Stimulated activated CD4-positive, alpha-beta T cell treated with anti-CD3 and anti-CD28 coated beads, Interleukin-2, amount 100 ng/mL, for 24 hours (primary cell): ENCODE measurements around the gene DSCAML1.

Source experiments
- DNase-seq, 2 donors: peaks; one replicate each; pipeline ENCODE4 v3.0.0-alpha.2; 2020

Gene DSCAML1

DNA sequence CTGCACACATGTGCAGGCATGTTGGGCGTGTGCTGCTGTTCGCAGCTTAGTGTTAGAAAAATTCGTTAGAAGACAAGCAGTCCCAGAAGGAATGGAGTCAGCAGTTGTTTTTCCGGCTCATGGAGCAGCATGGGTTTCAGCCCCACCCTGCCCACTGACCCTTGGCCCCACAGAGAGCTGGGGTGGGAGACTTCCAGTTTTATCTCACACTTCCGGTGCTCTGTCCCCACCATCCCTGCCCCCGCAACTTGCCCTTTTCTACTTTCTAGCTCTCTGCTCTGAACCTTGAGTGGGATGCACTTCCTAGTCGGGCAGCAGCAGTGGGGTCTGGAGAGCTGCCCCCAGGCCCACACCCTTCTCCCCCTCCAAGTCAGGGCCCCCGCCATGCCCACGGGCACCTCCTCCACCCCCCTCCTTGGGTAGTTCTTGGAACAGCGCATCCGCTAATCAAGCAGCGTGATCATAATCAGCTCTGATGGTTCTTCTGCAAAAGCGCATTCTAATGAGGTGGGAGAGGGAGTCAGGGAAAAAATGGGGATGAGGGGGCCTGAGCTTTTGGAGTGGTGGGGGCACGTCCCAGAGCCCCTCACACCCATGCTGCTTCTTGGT lies 285.0 kb downstream of the DSCAML1 start:
- no peak for DNase-seq

DNA sequence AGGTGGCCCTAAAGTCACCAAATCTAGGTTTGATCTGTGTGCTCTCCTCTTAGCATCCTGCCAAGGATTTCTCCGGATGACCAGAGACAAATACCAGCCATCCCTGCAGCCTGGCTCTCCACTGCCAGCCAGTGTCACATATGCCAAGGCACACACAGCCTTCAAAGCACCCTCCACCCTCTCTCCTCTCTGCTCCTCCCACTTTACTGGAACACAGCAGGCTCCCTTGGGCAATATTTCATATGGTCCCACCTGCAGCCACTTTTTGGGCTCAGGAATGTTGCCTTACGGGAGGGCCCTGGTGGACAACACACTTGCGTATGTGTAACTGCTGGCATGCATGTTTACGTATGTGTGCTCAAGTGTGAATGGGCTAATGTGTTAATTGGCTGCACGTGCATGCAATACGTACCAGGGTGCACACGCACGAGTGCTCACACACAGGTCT lies 285.5 kb downstream of the DSCAML1 start:
- no peak for DNase-seq

DNA sequence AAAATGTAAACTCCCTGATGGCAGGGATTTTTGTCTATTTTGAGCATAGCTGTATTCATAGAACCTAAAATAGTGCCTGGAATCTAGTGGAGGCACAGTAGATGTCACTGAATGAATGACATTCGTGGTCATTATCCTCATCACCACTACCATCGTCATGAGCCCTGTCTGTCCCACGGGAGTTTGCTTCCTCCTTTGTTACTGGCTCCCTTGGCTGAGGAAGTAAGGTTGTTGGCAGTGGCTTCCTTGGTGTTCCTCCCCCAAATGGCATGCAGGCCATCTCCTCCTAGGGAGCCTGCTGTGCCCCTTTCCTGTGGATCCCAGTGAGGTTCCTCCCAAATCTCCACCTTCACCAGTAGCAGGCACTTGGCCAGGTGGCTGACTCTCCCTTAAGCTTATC lies 286.4 kb downstream of the DSCAML1 start:
- no peak for DNase-seq

DNA sequence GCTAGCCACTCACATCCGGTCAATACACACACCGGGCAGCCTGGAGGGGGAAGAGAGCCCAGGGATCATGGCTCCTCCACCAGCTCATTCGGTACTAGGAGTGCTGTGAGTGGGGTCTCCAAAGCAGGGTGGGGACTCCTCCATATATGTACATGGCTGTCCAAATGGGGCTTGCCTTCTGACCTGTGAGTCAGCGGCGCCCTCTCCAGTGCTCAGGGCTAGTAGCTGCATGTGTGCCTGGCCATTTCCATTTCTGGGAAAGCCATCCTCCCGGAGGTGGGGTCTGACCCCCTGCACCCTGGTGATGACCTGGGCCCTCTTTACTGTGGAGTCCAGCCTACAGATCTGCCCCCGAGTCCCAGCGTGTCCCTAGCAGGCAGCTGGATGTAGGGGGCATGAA lies 287.5 kb downstream of the DSCAML1 start:
- DNase-seq: no peak

DNA sequence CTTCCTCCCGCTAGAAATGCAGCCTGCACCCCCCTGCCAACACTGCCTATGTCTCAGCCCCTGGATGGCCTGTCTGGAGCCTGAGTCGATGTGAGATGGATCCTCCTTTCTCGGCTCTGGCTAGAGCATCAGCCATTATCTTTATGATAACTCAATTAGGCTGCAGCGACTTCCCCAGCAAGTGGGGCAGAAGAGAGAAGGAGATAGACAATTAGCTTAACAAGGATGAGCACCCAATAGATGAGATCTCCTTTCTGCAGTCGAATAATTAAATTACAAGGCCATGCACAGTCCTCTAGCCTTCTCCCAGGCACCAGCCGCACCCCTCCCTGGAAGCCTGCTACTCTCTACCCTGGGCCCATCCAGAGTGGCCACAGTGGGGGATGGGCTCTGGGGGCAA lies 290.0 kb downstream of the DSCAML1 start:
- DNase-seq: no peak

DNA sequence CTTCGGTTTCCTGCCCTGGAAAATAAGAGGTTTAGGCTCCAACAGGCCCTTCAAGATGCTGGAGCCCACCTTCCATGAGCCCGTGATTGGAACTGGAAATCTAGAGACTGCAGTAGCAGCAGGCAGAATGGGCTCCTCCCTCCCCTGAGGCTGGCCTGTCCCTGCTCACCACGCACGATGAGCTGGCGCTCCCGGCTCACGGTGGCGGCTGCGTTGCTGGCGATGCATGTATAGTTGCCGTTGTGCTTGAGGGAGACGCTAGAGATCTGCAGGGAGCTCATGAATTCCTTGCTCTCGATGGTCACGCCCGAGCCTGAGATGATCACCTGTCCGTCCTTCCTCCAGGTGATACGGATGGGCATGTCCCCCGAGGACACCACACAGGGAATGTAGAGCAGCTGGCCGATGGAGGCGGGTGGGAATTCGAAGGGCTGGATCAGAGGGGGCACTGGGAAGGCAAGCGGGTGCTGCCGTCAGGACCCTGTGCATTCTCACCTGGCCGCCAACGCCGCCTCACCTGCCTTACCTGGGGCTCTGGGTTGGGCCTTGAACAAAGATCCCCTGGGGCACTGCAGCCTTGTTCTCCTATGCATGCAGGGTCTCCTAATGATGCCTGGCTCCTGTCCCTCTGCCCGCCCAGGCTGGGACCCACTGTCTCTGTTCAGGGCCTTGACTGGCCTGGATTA lies 291.6 kb downstream of the DSCAML1 start:
- DNase-seq: no peak

DNA sequence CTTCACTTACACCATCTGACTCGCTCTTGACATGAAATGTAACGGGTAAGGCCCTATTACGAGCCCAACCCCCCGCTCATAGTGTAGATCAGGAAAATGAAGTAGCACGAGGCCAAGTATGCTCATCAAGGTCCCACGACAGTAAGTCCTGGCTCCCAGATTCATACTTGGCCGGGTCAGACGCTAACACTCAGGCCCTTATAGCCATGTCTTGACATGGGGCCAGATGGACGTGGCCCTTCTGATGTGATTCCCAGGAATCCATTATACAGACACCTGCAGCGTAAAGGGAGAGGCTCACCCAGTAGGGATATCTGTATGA lies 294.3 kb downstream of the DSCAML1 start:
- DNase-seq: no peak

DNA sequence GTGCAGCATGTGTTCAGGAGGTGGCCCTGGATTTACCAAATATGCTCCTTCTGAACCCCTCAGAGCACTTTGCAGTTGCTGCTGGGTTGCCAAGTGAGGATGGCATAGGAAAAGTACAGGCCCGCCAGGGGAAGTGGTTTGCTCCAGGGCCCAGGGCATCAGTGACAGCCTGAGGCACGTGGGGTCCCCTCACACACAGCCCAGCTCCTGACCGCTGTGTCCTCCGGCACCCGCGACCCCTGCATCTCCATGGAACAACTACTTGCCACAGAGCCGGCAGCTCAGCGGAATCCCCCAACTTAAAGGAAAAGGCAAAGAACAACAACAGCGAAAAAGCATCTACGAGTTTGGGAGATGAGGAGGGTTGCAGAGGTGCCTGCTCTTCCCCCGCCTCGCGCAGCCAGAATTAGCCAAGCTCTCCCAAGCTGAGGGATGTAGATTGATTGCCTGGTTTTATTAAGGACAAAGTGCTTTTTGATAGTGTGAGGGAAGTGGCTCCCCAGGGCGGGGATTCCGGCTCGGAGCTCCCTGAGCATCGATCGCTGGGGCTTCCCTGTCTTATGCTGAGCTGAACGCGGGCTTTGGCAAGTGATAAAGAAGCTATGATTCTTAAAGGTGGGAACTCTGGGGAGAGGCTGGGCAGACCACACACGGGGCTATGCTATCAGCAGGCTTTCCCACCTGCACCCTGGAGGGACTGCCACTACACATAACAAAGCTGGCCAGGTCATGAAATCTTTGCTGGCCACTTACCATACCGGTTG lies 294.8 kb downstream of the DSCAML1 start:
- no peak for DNase-seq

DNA sequence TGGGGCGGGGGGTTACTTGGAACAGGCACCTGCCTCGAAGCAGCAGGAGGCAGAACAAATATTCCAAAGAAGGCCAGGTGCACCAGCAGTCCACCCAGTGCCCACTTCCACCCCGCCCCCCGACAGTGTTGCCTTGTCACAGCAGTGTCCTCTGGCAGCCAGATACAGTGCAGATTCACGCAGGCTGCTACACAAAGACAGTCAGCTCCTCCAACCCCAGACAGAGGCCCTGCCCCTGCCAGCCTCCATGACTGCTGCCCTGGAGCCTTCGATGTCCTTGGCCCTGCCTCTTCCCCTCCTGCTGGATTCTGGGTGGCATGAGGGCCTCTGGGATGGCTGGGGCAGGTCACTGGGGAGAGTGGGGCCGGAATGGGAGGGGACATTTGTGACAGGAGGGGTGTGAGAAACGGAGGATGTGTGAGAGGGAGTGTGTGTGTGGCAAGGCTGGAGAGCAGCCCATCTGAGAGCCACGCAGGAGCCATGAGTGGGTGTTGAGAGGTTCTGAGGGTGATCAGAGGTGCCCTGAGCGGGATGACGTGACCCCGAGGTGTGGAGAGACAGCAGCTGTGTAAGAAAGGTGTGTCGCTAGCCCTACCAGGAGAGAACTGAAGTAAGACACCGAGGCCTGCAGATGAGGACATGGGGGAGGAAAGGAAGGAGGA lies 295.6 kb downstream of the DSCAML1 start:
- no peak for DNase-seq

DNA sequence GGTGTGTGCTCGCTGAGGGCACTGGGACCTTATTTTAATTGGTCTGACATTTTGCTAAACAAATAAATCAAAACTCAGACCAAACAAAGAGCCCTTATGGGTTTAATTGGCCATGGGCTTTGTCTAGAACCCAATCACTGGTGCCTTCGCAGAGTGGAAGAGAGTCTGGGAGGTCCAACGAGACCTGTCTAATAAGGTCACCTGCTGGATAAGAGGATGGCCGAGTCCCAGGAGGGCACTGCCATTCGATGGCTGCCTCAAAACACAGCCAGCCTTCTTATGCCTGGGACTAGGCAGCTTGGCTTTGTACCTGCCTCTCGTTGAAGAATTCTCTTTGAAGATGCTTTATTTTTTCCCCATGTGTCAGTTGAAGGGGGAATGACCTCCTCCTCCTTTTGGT lies 298.2 kb downstream of the DSCAML1 start:
- DNase-seq: no peak

DNA sequence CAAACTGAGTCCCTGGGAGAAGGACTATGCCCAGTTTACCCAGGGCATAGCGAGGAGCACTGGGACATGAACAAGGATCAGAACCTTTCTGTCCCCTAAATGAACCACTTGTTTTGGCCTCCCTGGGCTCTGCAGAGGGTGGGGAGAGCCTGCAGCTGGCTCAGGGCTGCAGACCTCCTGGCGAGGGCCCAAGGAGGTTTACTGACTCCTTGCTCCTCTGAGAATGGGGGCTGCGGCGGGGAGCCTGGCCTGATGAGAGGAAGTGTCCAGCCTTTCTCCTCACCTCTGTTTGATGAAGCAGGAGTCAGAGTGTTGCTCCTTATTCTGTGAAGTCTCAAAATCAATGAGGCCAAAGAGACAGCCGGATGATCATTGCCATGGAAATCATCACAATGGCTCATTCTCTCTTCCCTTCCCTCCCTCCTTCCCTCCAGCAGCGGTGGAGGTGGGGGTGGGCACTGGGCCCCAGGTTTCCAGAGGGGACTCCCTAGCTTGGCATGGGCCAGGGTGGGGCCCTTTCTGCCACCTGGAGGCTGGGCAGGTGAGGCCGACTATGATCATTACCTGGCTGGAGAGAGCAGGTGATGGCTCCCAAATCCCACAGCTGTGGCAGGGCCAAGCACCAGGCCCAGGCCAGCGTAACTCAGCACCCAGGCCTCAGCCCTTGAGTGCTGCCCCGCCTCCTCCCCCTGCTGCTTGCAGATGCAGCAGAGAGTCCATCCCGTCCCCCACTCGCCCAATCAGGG lies 299.6 kb downstream of the DSCAML1 start:
- DNase-seq: no peak

DNA sequence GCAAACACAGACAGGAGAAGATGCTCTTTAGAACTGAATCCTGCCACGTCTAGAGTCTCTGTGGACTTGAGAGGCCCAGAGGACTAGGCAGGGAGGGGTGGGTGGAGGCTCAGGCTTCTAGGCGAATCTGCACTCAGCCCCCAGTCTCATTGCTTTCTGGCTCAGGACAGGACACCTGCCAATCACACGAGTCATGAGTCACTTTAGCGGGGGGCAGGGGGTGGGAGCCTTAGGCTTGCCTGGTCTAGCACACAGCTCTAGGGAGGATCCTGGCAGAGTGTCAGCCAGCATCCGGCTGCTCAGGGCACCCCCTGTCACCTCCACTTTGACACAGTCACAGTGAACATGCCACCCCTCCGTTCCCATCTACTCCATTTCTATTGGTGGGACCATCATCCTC lies 301.7 kb downstream of the DSCAML1 start:
- DNase-seq: no peak

DNA sequence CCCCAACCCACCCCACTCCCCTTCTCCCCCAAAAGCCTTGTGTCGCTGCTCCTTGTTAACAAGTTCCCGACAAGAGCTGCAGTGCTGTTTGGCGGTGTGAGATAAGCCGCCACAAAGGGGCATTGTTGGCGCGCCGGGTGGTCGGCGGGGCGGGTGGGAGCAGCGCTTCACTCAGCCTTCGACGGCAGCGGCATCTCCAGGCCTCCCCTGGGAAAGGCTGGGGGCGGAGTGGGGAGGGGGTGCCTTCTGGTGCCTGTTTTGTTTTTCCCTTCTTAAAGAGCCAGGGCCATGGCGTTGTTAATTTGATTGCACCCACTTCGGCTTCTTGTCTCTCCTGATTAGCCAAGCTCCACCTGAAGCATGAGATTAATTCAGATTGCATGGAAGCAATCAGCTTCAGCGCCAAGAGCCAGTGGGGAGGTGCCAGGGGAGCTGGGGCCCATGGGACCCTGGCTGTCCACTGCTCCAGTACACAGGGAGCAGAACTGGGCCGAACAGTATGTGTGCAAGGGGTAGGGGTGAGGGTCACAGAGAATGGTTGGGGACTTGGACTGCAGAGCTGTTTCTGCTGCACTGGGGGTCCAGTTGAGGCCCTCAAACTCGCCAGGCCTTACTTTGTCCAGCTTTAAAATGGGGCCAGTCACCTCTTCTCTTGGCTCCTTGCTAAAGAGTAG lies 304.3 kb downstream of the DSCAML1 start:
- DNase-seq: no peak

DNA sequence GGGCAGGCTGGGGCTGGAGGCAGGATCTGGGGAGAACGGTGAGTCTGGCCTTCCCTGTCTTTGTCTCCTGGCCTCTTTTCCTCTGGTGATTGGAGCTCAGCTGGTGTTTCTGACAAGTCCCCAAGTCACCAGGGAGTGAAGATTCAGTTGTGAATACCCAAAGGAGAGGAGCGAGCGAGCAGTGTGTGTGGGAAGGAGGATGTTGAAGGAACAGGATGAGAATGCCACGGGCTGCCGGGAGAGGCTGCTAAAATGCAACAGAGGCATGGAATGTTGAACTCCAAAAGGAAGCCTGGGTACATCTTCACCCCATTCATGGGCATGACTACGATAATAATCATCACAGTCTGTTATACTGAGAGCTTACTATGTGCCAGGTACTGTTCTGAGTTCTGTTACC lies 306.1 kb downstream of the DSCAML1 start:
- DNase-seq: no peak

DNA sequence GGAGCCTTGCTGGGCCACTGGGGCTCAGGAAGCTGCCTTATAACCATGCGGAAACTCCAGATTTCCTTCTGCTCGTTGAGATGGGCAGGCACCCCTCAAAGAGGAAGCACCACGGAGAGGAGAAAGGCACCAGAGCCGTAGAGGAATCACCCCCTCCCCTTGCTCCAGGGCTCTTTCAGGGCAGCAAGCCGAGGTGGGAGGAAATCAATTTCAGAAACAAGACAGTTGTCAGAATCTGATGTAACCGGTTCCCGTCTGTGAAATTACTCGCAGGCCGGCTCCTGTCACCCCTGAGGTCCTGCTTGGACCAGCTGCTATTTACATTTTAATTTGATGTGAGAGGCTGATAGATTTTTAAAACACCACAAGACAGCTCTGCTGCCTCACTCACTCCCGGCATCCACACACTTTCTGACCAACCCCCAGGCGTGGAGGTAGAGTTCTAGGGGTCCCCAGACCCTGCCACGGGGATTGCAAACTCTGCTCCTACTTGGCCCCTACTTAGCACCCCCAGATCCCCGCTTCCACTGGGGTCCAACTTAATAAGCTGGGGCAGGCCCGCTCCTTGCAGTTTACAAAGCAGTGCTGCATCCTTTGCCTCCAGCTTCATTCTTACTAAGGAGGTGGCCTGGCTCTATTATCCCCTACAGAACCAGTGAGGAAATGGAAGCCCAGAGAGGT lies 306.9 kb downstream of the DSCAML1 start:
- DNase-seq: no peak

DNA sequence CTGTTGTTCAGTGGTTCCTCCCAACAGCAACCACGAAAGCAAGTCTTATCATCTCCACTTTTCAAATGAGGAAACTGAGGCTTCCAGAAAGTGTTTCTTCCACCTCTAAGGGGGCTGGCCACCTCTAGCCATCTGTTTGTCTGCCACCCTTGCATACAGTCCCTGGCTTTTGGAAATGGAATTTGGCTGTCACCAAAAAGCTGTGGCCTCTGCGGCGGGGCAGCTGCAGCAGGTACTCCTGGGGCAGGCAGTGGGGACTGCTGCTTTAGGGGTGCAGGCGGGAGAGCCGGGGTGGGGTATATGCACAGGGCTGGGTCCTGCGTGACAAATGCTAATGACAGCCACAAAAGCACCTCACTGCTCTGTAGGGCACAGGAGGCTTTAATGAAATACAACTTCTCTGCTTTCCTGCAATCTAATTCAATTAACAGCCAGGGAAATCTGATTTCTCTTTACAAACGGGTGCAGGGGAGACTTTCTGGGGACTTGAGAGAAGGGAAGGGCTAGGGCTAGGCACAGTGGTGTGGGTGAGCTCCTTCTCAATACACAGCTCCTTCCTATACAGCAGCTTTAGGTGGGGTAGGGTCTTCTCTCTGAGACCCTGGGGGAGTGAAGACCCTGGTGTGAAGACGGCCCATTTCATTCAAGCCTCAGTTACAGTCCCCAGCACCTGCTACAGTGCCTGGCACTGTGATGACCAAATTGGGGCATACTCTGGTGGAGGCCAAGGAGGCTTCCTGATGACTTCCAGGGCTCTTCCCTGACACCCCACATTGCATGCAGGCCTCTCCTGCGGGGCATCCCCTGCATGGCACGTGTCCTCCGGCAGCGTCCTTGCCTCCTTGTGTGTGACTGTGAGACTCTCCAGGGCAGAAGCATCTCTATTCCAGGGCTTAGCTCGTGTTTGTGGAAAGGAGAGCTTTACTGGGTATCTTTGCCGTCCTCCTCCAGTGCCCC lies 307.7 kb downstream of the DSCAML1 start:
- no peak for DNase-seq

DNA sequence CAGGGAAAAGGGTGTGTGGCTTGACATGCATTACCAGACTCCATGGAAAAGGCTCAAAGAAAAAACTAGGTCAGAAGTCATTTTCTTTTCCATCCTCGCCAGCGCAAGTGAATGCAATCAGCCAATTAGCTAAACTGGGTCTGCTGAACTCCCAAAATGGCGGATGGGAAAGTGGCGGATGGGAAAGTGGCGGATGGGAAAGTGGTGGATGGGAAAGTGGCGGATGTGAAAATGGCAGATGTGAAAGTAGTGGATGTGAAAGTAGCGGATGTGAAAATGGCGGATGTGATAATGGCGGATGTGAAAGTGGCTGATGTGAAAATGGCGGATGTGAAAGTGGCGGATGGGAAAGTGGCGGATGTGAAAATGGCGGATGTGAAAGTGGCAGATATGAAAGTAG lies 311.0 kb downstream of the DSCAML1 start:
- no peak for DNase-seq

DNA sequence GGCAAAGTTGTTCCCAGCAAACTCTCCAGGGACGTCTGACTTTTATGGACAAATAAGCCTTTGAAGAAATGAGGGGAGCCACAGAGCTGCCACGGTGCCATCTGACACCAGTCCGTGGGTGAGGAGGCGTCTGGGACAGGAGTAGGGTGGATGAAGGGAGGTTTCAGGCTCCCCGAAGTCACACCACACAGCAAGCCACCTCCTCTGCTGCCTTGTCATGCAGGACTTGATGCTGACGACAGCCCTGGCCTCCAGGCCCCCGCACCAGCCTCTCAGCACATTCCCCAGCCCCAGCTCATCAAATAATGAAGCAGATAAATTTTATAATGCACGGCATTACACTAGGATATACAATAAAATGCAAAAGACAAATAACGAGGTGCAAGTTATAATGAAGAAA lies 312.9 kb downstream of the DSCAML1 start:
- no peak for DNase-seq

DNA sequence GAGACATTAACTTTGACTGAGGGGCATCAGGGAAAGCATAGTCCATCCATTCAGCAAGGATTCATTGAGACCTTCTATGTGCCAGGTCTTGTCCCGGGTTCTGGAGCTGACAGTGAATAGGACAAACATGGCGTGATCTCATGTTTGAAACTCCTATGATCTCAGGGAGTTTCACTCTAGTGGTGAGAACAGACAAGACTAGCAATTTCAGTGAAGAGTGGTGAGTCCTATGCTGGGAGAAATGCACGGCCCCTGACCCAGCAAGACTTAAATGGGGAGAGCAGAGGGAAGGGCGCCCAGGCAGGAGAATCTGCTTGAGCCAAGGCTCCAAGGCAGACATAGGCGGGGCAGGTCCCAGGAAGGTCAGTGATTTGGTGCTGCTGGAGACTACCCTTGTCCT lies 313.6 kb downstream of the DSCAML1 start:
- DNase-seq: no peak

DNA sequence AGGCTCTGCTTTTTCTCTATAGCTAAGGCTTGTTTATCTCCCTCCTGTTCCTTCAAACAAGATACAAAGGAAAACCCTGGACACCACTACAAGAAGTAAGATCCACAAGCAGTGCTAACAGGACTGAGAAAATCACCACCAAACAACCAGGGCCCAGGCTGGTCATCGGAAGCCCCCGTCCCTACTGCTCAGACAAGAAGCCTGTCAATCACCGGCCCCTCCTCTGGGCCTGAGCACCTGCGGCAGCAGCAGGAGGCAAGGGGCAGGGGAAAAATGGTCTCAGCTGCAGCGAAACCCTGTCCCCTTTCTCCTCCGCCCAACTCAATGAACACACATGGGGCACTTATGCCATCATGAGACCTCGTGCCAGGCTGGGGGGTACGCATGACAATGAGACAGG lies 314.1 kb downstream of the DSCAML1 start:
- no peak for DNase-seq

DNA sequence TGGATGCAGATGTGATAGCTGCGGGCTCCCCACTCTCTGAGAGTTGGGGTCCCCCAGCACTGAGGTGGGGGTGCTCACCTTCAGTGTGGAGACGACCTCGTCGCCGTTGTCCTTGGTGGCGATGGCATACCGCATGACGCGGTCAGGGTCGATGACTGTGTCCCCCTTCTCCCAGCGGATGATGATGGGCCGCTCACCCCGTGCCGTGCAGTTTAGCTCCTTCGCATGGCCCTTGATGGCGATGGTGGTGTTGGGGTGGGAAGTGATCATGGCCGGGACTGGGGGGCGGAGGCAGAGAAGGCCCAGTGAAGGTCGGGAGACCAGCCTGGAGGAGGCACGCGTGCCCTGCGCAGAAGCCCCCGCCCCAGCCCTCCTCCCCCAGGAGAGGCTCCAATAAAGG lies 315.1 kb downstream of the DSCAML1 start:
- DNase-seq: no peak
